DOHH2 (cell line): Measurements from ENCODE around the gene TTC8.

Source experiments
- EZH2phosphoT487 ChIP-seq: fragments of 200-600 bp; sonication (generic); IDR thresholded peaks from 2 replicates; pipeline ENCODE4 v1.6.1; 2017; ENCODE audit warnings: borderline replicate concordance, mild to moderate bottlenecking, antibody characterized with exemption, low read length, moderate library complexity, mixed read lengths
- TF ChIP-seq, protein P1 (sequence below): fragments of 200-600 bp; sonication (generic); IDR thresholded peaks from one replicate; pipeline ENCODE4 v1.5.1; 2014; ENCODE audit warnings: antibody characterized with exemption, mild to moderate bottlenecking, low read depth, low read length; ENCODE audit not compliant: poor library complexity, severe bottlenecking

DNA sequence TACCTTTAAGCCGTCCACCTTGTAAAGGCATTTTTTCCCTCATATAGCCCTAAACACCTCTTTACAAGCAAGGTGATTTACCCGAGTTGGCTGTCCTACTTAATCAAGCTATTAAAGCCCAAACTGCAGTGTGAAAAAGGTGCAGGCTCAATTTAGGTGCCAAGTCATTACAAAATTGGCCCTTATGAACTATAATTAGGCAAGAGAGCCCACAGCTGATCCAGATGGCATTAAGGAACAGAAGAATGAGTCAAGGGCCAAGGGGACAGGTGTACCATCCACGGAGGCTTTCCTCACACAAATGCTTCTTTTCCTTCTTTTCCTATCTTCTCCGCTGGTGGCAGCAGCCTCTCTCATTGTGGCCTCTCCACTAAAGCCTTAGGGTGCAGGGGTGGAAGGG is 90.5 kb downstream of the TTC8 start:
- TF ChIP-seq, protein P1, sequence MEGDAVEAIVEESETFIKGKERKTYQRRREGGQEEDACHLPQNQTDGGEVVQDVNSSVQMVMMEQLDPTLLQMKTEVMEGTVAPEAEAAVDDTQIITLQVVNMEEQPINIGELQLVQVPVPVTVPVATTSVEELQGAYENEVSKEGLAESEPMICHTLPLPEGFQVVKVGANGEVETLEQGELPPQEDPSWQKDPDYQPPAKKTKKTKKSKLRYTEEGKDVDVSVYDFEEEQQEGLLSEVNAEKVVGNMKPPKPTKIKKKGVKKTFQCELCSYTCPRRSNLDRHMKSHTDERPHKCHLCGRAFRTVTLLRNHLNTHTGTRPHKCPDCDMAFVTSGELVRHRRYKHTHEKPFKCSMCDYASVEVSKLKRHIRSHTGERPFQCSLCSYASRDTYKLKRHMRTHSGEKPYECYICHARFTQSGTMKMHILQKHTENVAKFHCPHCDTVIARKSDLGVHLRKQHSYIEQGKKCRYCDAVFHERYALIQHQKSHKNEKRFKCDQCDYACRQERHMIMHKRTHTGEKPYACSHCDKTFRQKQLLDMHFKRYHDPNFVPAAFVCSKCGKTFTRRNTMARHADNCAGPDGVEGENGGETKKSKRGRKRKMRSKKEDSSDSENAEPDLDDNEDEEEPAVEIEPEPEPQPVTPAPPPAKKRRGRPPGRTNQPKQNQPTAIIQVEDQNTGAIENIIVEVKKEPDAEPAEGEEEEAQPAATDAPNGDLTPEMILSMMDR = no peak
- TF ChIP-seq EZH2phosphoT487 = no peak
